MG63 (cell line): ENCODE measurements around the gene MORN1. TPM values are rescaled to one million over a fixed set of nuclear protein-coding genes. Genes with fewer than 3 reads are reported as not detected.
A peak's percentile ranks its signal among the peaks of the same experiment; 100 is the strongest.

Source experiments
- DNase-seq: peaks from one replicate; pipeline ENCODE4 v3.0.0-alpha.2; 2020
- H3K27me3 ChIP-seq: fragments of 250-450 bp; sonication (Bioruptor Pico); 2 replicates; pipeline ENCODE4 v1.5.1; 2020; ENCODE audit warnings: mild to moderate bottlenecking, moderate library complexity
- H3K36me3 ChIP-seq: fragments of 250-450 bp; sonication (Bioruptor Pico); 2 replicates; pipeline ENCODE4 v1.5.1; 2020; ENCODE audit warnings: mild to moderate bottlenecking, moderate library complexity
- H3K4me3 ChIP-seq: fragments of 250-450 bp; sonication (Bioruptor Pico); 2 replicates; pipeline ENCODE4 v1.5.1; 2020; ENCODE audit warnings: mild to moderate bottlenecking, moderate library complexity
- H3K9me3 ChIP-seq: fragments of 250-450 bp; sonication (Bioruptor Pico); 2 replicates; pipeline ENCODE4 v1.5.1; 2020; ENCODE audit warnings: mild to moderate bottlenecking, moderate library complexity
- total RNA-seq: library from RNA; depleted of rRNA; stranded (reverse); fragments of >200 nt; shearing (Covaris generic); gene quantifications from 2 replicates; pipeline ENCODE4 v1.2.3, GENCODE V29; 2014; ENCODE audit warnings: low replicate concordance

Gene MORN1
- total RNA-seq, 1 experiment from 2014 or later = 20.5 TPM

DNA sequence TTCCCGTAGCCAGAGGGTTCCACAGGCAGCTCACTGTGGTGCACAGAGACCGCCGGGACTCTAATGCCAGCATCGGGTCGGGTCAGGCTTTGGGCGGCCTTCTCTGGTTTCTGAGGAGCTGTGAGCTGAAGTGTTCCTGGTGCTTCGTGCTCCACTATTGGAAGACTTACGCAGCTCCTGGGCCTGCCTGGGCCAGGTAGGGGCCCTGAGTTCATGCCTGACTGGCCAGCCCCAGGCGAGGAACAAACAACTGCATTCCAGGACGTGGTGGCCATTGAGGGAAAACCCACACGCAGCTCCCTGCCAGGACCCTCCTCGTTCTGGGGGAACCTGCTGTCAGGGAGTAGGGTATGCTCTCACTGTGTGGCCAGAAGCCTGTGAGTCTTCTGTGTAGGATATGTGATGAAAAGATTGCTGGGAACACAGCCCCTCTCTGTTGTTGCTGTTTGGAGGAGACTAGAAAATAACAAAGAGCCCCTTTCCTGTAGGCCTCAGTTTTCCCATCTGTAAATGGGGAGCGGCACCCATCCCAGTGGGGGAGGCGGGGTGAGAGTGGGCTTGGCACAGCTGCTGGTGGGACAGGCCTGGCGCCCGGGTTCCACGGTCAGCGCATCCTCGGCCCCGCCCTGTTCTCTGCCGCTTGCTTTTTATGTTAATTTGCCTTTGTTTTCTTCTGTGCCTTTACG, 8.7 kb upstream of the MORN1 start:
- H3K4me3 ChIP-seq = no peak overlapping the region
- H3K9me3 ChIP-seq = no peaks in the 10 kb centered on the region
- peaks cover 93% of the 10 kb centered on the region for H3K36me3 ChIP-seq
- DNase-seq = no peak
- H3K27me3 ChIP-seq = no peaks in the 10 kb centered on the region

DNA sequence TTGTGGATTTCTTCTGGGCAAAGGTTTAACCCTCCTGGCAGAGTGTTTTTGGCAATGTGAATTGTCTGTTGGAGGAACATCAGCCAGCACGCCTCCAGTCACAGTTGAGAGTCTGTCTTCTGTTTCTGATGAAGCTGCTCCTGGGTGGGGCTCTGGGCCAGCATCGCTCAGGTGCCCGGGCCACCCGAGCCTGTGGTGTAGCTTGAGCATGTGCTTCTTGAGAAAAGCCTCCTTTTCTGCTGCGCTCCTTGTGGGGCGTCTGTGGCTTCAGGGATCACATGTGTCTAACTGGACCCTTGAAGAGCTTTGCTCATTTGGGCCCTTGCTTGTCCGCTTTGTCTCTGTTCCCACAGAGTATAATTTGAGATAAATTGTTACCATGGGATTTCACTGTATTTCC, 7.5 kb upstream of the MORN1 start:
- no peaks in the 10 kb centered on the region for H3K27me3 ChIP-seq
- no peak overlapping the region for H3K4me3 ChIP-seq
- H3K36me3 ChIP-seq = peaks cover 93% of the 10 kb centered on the region
- no peaks in the 10 kb centered on the region for H3K9me3 ChIP-seq
- DNase-seq = no peak

DNA sequence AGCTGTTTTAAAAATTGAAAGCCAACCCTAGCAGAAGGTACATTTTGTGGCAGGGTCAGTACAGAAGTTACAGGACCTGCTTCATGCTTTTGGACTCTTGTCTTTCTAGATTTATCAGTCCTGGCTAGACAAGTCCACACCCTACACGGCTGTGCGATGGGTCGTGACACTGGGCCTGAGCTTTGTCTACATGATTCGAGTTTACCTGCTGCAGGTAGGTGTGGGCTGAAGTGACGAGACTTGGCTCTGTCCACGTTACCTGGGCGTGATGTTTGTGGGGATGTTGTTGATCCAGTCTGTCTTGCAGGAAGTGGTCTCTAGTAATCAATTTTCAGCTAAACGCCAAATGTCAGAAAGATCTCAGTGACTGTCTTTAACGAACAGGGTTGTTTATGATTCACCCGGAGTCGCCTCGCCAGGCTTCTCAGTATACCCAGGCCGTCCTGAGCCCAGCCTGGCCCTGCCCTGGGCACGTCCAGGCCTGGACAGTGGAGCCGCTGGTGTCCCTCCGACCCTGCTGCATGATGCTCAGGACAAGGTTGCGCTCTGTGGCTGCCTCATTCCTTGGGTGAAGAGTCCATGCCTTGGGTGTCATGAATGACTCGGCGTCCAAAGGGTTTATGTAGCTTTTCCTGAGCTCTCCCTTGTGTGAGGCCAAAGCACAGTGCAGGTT, 5.8 kb upstream of the MORN1 start:
- DNase-seq = no peak
- Histone ChIP-seq H3K4me3 (no peak overlapping the region), H3K9me3 (no peaks in the 10 kb centered on the region), H3K36me3 (peaks cover 90% of the 10 kb centered on the region), H3K27me3 (no peaks in the 10 kb centered on the region)

DNA sequence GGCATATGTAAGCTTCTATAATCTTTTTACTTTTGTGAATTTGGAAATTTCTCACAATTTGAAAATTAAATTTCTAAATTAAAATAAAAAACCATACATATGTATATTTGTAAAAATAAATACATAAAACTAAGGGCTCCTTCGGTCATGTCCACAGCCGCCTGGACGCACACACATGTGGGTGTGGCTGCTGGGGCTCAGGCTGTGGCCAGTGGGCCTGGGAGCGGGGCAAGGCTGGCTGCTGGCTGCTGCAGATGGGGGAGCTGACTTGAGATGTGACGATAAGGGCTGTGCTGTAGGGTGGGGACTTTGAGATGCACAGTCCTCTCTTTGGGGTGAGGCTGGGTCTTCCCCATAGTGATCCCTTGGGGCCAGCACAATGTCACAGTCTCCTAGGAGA, 5.1 kb upstream of the MORN1 start:
- H3K9me3 ChIP-seq = no peaks in the 10 kb centered on the region
- H3K4me3 ChIP-seq = no peak overlapping the region
- no peak for DNase-seq
- H3K27me3 ChIP-seq = no peaks in the 10 kb centered on the region
- peaks cover 84% of the 10 kb centered on the region for H3K36me3 ChIP-seq

DNA sequence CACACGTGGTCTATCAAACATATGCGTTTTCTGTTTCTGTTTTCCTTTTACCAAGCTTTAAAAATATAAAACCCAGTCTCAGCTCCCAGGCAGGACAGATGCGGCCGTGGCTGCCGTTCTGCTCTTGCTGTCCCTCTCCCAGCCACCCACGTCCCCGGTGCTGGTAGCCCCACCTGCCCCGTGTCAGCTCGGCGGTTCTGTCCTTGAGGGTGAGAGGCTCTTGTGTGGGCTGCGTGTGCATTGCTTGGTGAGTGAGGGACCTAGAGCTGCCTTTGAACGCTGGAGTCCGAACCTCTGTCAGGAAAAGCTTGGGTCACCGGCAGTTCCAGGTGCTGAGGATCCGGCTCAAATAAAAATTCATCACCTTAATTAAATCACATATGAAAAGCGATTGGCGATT, 4.7 kb upstream of the MORN1 start:
- Histone ChIP-seq H3K27me3 (no peaks in the 10 kb centered on the region), H3K4me3 (no peak overlapping the region), H3K36me3 (peaks cover 83% of the 10 kb centered on the region), H3K9me3 (no peaks in the 10 kb centered on the region)
- no peak for DNase-seq

DNA sequence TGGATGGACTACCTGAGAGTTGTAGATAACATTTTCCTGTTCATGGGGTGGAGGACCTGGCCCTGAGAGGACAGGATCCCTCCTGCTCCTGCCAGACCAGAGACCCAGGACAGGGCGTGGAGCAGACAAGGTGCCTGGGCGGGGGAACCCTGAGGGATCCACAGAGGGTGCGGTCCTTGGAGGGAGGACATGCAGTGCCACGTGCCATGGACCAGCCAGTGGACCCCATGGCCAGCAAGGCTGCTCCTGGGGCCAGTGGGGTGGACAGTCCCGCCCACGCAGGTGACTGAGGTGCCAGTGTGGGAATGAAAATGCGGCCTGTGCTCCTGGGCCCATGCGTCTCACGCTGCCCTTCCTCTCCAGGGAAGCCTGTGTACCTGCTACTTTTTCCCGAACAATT, 3.9 kb upstream of the MORN1 start:
- peaks cover 78% of the 10 kb centered on the region for H3K36me3 ChIP-seq
- no peaks in the 10 kb centered on the region for H3K9me3 ChIP-seq
- no peak overlapping the region for H3K4me3 ChIP-seq
- DNase-seq = no peak
- H3K27me3 ChIP-seq = no peaks in the 10 kb centered on the region

DNA sequence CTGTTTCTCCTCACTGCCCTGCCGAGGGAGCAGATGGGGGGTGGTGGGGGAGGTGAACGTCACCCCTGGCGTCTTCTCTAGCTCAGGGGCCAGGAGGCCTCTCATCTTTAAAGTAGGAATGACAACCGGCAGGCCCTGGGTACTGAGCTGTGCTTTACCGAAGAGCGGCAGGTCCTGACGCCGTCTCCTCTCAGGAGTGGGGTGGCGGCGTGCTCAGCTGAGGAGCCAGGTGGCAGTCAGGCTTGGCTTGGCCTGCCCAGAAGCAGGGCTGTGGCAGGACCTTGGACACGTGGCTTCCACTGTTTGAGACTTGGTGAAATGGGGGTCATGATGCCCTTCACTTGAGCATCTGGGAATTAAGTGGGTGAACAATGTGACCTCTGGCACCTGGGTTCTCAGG, 3.4 kb upstream of the MORN1 start:
- peaks cover 77% of the 10 kb centered on the region for H3K36me3 ChIP-seq
- no peaks in the 10 kb centered on the region for H3K27me3 ChIP-seq
- H3K9me3 ChIP-seq = no peaks in the 10 kb centered on the region
- DNase-seq = no peak
- no peak overlapping the region for H3K4me3 ChIP-seq

DNA sequence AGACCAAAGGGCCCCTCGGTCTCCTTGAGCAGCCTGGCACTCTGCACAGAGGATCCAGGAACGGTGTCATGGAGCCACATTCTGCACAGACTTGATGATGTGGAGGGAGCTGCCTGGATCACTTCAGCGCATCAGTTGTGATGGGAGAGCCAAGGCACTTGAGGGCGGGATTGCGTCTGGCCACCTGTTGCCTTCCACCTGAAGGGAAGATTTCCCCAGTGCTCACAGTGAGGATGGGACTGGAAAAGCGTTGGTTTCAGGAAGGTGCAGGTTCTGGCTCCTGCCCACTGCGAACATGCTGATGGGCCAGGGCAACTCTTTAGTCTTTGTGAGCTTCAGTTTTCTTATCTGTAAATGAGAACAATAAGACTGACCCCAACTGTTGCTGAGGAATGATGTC, 2.9 kb upstream of the MORN1 start:
- H3K4me3 ChIP-seq = no peak overlapping the region
- H3K9me3 ChIP-seq = no peaks in the 10 kb centered on the region
- no peak for DNase-seq
- peaks cover 72% of the 10 kb centered on the region for H3K36me3 ChIP-seq
- no peaks in the 10 kb centered on the region for H3K27me3 ChIP-seq

DNA sequence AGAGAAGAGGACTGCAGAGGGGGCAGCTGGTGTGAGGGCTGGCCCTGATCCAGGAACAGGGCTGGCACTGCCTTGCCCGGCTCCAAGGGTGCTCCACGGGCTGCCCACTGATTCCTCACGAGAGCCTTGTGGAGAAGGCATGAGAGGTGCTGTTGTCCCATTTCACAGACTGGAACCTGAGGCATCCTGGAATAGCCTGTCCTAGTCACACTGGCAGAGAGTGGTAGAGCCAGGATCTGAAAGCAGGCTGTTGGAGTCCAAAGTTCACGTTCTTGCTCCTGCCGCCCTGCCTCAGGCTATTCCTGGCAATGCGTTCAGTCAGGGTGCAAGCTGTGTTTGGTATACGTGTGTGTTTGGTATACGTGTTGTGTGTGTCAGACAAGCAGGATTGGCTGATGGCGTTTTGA, 2.1 kb upstream of the MORN1 start:
- DNase-seq = no peak
- Histone ChIP-seq H3K4me3 (no peak overlapping the region), H3K36me3 (peaks cover 64% of the 10 kb centered on the region), H3K9me3 (no peaks in the 10 kb centered on the region), H3K27me3 (no peaks in the 10 kb centered on the region)

DNA sequence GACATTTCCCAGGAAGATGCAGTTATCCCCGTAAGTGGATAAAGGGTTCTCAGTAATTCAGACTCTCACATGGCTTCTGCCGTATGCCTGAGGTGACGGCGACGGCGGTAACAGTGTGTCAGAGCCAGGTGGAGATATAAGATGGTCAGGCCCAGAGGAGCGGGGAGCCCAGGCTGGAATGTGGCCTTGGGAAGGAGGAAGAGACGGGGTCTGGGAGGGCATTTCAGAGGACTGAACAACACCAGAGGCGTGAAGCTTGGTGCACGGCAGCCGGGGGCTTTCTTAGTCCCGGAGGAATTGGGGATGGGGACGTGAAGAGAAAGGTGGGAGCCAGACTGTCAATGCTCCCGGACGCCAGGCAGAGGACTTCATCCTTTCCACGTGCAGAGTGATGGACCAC, 1.3 kb upstream of the MORN1 start:
- peak overlapping the region; percentile 97 for H3K4me3 ChIP-seq
- H3K36me3 ChIP-seq = peaks cover 56% of the 10 kb centered on the region
- H3K9me3 ChIP-seq = no peaks in the 10 kb centered on the region
- H3K27me3 ChIP-seq = no peaks in the 10 kb centered on the region
- DNase-seq = no peak

DNA sequence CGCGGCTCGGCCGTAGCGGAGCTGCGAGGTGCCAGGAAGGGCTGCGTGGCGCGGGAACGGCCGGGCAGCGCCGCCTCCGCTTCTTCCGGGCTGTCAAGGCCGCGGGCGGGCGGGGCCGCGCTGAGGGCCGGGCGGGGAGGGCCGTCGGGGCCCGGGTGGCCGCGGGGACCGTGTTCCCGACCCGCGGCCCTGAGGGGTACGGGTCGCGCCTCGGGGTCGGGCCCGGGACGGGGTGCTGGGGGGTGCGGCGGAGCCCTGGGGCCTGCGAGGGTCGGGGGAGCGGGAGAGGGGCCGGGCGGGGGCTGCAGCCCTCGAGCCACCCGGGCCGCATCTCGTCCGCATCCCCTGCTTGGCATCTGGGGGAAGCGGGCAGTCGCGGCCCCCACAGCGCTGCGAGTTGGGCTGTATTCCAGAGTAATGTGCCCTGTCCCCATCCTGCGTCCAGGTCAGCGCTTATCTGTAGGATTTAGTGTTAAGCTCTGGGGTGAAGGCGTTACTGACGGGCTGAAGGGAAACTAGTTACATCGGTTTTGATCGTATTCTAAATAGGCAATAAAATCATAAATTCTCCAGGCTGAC, 666 bp upstream of the MORN1 start:
- DNase-seq = no peak
- H3K36me3 ChIP-seq = peaks cover 52% of the 10 kb centered on the region

DNA sequence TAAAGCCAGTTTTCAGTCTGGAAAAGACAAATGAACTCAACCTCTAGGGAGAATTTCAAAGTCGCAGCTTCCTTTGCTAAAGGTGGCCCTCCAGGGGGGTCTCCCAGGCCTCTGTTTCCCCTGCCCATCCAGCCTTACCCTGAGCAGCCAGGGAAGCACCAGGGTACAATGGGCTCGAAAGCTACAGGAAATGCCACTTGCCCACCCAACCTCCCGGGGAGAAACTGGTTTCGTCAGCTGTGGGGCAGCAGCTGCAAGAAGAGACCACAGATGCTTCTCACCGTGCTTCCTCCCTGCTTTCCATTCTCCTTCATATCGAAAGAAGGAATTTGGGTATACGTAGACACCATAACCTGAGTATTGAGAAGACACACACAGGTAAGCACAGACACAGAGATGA, 1.7 kb downstream of the MORN1 start:
- no peaks in the 10 kb centered on the region for H3K9me3 ChIP-seq
- H3K27me3 ChIP-seq = no peaks in the 10 kb centered on the region
- no peak for DNase-seq
- H3K4me3 ChIP-seq = no peak overlapping the region; the same call in 1 of the 2 replicates
- peaks cover 30% of the 10 kb centered on the region for H3K36me3 ChIP-seq

More for the DNA sequence above, 666 bp upstream of the MORN1 start:
- H3K9me3 ChIP-seq = no peaks in the 10 kb centered on the region
- peak overlapping the region; percentile 97 for H3K4me3 ChIP-seq
- H3K27me3 ChIP-seq = no peaks in the 10 kb centered on the region

DNA sequence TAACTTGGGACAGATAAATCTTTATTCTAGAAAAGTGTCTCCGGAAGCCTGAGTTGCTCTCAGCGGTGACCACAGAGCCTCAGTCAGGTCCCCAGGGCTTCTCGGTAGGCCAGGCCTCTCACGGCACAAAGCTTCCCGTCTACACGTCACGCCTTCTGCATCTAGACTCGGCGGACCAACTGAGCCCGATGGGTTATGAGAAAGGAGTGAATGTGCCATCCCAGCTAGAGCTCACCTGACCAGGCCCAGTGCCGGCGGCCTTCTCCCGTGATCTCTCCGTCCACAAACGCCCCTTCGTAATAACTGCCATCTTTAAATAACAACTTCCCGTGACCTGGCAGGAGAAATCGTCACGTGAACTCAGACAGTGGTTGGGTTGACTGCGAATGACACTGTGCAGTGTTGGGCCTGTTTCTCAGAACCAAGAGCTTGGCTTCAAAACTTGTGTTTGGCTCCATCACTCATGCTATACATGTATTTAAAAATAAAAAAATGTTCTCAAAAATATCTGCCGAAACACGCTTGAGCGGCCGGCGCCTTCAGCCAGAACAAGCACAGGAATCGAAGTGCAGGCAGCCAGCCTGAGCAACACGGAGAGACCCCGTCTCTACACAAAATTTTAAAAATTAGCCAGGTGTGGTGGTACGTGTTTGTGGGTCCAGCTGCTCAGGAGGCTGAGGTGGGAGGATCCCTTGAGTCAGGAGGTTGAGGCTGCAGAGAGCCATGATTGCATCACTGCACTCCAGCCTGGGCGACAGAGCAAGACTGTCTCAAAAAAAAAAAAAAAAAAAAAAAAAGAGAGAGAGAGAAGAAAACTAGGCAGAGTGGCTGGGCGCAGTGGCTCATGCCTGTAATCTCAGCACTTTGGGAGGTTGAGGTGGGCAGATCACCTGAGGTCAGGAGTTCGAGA, 3.1 kb downstream of the MORN1 start:
- H3K27me3 ChIP-seq = no peaks in the 10 kb centered on the region
- H3K9me3 ChIP-seq = no peaks in the 10 kb centered on the region
- no peak overlapping the region for H3K4me3 ChIP-seq
- H3K36me3 ChIP-seq = peaks cover 16% of the 10 kb centered on the region
- DNase-seq = no peak

DNA sequence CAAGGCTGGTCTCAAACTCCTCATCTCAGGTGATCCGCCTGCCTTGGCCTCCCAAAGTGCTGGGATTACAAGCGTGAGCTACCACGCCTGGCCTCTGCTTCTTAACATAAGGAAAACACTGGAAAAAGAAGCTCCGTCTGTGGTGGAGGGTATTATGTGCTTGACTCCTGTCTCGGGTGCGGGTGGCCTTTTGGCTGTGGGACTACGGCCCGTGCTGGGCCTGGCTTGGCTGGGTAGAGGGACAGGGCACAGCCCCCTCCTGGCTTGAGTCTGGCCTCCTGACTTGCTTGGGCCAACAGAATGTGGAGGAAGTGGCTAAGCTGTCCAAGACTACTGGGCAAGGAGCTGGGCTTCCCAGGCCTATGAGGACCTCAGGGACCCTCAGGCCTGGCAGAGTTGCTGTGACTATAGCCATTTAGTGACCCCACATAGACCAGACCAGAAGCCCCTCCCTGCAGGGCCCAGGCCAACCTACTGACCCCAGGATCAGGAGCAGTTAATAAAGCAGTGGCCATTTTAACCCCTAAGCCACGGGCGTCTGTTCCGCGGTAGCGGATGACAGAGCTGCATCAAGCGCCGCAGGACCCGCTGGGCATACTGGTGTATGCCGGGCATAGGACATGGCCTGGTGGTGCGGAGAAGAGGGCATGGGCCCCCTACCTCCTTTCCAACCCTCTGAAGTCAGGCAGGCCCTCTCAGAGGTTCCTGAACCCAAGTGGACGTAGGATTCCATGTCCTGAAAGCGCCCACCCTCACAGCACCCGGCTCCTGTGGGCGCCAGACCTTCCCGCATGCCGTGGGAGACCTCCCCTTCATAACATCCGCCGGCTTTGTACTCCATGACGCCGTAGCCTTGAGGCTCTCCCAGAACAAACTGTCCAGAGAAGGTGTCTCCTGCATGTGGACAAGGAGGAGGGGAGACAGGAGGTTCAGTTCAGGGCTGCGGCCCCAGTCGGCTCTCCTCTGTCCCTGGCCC, 4.4 kb downstream of the MORN1 start:
- Histone ChIP-seq H3K36me3 (peaks cover 9% of the 10 kb centered on the region), H3K27me3 (no peaks in the 10 kb centered on the region), H3K9me3 (no peaks in the 10 kb centered on the region), H3K4me3 (no peak overlapping the region)
- DNase-seq = no peak

DNA sequence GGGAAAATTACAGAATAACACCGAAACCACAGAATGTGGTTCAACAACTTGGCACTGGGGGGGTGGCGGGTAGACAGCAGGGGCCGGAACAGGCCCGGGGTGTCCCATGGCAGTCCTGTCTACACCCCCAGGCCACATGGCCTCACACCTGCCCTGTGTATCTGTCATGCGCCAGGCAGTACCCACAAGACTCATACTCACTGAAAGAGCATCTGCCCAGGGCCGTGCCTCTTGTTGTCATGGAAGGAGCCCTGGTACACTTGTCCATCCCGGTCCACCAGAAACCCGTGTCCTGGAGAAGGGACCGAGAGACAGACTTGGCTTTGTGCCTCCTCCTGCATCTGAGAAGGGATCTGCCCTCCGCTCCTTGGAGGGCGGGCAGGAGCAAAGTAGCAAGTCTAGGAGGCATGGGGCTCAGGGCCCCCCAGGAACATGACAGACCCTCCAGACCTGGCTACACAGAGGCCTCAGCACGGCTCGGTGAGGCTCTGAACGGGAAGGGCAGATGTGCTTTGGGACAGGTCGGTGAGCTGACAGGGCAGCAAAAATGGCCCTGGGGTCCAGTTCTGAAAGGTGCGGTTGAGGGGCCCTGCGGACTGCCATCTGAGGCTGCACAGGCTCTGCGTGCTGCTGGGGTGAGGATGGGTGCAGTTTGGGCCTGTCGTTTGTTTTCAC, 5.6 kb downstream of the MORN1 start:
- peaks cover 7% of the 10 kb centered on the region for H3K36me3 ChIP-seq
- no peak for DNase-seq
- H3K27me3 ChIP-seq = no peaks in the 10 kb centered on the region
- H3K9me3 ChIP-seq = no peaks in the 10 kb centered on the region
- no peak overlapping the region for H3K4me3 ChIP-seq
